Esophagus squamous epithelium (tissue), 4 donors: ENCODE measurements around the gene BRSK2.

Experiments
- POLR2A ChIP-seq, 4 donors: fragments of 450-650 bp; IDR thresholded peaks; one replicate each; pipeline ENCODE4 v1.6.1; 2017; ENCODE audit warnings: antibody characterized with exemption in 4 of 4, mild to moderate bottlenecking in 4 of 4, moderate library complexity in 3 of 4
- TF ChIP-seq, protein P1 (sequence below), 6 experiments: fragments of 450-650 bp in 4 of 6; fragments of 200-600 bp in 2 of 6; sonication (generic) in 2 of 6; IDR thresholded peaks; one replicate each; pipeline ENCODE4 v1.5.1; 2016 to 2019; ENCODE audit warnings: antibody characterized with exemption in 6 of 6, mild to moderate bottlenecking in 4 of 6, moderate library complexity in 4 of 6

DNA sequence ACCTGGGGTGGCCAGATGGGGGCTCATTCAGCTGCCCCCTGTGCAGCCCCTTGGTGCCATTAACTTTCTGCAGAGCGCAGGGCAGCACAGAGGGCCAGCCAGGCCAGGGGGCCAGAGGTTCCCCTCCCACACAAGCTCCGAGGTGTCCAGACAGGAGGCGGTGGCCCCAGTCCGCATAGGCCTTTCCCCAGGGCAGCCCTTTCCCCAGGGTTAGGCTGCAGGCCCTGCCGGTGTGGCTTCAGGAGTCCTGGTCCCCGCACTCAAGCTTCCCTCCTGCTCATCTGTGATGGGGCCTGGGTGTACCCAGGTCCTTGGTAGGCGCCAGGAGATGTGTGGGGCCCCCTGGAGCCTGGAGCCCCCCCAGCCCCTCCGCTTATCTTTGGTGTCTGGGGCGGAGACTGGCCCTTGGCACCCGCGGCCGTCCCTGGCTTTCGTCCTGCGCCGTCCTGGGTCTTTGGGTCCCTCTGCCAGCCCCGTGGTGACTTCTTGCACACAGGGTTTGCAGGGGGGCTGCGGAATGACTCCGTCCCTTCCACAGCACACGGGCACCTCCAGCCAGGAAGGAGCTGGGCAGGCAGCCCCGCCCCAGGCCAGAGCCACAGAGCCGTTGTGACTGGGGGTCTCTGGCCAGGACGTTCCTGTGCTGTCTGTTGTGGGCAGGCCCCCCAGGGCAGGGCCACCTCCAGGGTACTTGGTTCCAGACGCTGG is 8.9 kb downstream of the BRSK2 start:
- TF ChIP-seq POLR2A (IDR thresholded peaks at IDR 0.05): no peak
- TF ChIP-seq, protein P1, sequence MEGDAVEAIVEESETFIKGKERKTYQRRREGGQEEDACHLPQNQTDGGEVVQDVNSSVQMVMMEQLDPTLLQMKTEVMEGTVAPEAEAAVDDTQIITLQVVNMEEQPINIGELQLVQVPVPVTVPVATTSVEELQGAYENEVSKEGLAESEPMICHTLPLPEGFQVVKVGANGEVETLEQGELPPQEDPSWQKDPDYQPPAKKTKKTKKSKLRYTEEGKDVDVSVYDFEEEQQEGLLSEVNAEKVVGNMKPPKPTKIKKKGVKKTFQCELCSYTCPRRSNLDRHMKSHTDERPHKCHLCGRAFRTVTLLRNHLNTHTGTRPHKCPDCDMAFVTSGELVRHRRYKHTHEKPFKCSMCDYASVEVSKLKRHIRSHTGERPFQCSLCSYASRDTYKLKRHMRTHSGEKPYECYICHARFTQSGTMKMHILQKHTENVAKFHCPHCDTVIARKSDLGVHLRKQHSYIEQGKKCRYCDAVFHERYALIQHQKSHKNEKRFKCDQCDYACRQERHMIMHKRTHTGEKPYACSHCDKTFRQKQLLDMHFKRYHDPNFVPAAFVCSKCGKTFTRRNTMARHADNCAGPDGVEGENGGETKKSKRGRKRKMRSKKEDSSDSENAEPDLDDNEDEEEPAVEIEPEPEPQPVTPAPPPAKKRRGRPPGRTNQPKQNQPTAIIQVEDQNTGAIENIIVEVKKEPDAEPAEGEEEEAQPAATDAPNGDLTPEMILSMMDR (IDR thresholded peaks at IDR 0.05): no peak
